ENCODE results near the gene COL5A1. TPM values are rescaled to one million over a fixed set of nuclear protein-coding genes. Genes with fewer than 3 reads are reported as not detected.

Gene COL5A1
- polyA plus RNA-seq, 3 donors, result 0.01 TPM; not detected in 2

- no peak for TF ChIP-seq CTCF (IDR thresholded peaks at IDR 0.05)
- peaks cover 0 to 1% (median 0%) of the 10 kb centered on the region in 7 donors for H3K9me3 Mint-ChIP-seq
- Histone ChIP-seq H3K36me3 (replicated peaks in 1 of 2; ENCODE audit: control insufficient read depth in 1 of 2, insufficient read depth in 2 of 2, low read length in 2 of 2) (no peaks in the 10 kb centered on the region), H3K79me2 (ENCODE audit: insufficient read depth, low read length) (no peaks in the 10 kb centered on the region), H3K4me2 (replicated peaks; ENCODE audit: extremely low read depth, low read length, poor library complexity, severe bottlenecking) (no peak overlapping the region), H3K9ac (ENCODE audit: insufficient read depth, low read length, poor library complexity, severe bottlenecking) (no peak overlapping the region), H2AFZ (ENCODE audit: insufficient read depth, low read depth, low read length, poor library complexity, severe bottlenecking) (no peak overlapping the region), H3K27ac (ENCODE audit: low read depth in 1 of 2, low read length in 2 of 2) (no peak overlapping the region), H3K9me3 (replicated peaks in 1 of 2; ENCODE audit: control insufficient read depth in 1 of 2, insufficient read depth in 1 of 2, low read length in 2 of 2) (no peaks in the 10 kb centered on the region), H3K4me3 (replicated peaks in 1 of 3; ENCODE audit: low read depth in 2 of 3, low read length in 3 of 3) (no peak overlapping the region), H4K20me1 (ENCODE audit: insufficient read depth, low read length) (no peaks in the 10 kb centered on the region), H3K27me3 (ENCODE audit: control insufficient read depth in 2 of 2, insufficient read depth in 2 of 2, low read length in 2 of 2) (peaks cover 0 to 11% of the 10 kb centered on the region in 2 donors), H3K4me1 (ENCODE audit: control insufficient read depth in 1 of 2, insufficient read depth in 2 of 2, low read length in 2 of 2) (no peaks in the 10 kb centered on the region)
- intact Hi-C loops (cut with micrococcal nuclease), result no loop called here
- 96% methylated on average over 19 of the region's 33 CpGs for WGBS (ENCODE audit: insufficient coverage)
- DNase-seq, result no peak
- peaks cover 3% of the 10 kb centered on the region for H3K4me1 Mint-ChIP-seq
- H3K27me3 Mint-ChIP-seq (ENCODE audit: low read depth in 3 of 3), result peaks cover 12 to 17% (median 15%) of the 10 kb centered on the region in 3 donors
- peak overlapping the region in 1 of 2 donors; percentile 63 for H3K4me3 Mint-ChIP-seq
- no peaks in the 10 kb centered on the region for H3K36me3 Mint-ChIP-seq
- no peak overlapping the region for H3K27ac Mint-ChIP-seq
These were observed 5.9 kb downstream of the COL5A1 start for GRCh38 chr9:134647359-134648080.

GRCh38 chr9:134648701-134649530 lies 7.3 kb downstream of the COL5A1 start:
- no peak overlapping the region for H2AFZ ChIP-seq (ENCODE audit: insufficient read depth, low read depth, low read length, poor library complexity, severe bottlenecking)
- no peaks in the 10 kb centered on the region for H3K36me3 ChIP-seq (replicated peaks in 1 of 2; ENCODE audit: control insufficient read depth in 1 of 2, insufficient read depth in 2 of 2, low read length in 2 of 2)
- no peaks in the 10 kb centered on the region for H4K20me1 ChIP-seq (ENCODE audit: insufficient read depth, low read length)
- no peak overlapping the region for H3K27ac ChIP-seq (ENCODE audit: low read depth in 1 of 2, low read length in 2 of 2)
- intact Hi-C loops (cut with micrococcal nuclease), result no loop called here
- peaks cover 0 to 1% (median 0%) of the 10 kb centered on the region in 7 donors for H3K9me3 Mint-ChIP-seq
- no peak for TF ChIP-seq CTCF (IDR thresholded peaks at IDR 0.05)
- H3K27ac Mint-ChIP-seq, result no peak overlapping the region
- peaks cover 3% of the 10 kb centered on the region for H3K4me1 Mint-ChIP-seq
- no peak overlapping the region for H3K9ac ChIP-seq (ENCODE audit: insufficient read depth, low read length, poor library complexity, severe bottlenecking)
- no peaks in the 10 kb centered on the region for H3K4me1 ChIP-seq (ENCODE audit: control insufficient read depth in 1 of 2, insufficient read depth in 2 of 2, low read length in 2 of 2)
- peaks cover 1 to 6% (median 2%) of the 10 kb centered on the region in 3 donors for H3K27me3 Mint-ChIP-seq (ENCODE audit: low read depth in 3 of 3)
- H3K27me3 ChIP-seq (ENCODE audit: control insufficient read depth in 2 of 2, insufficient read depth in 2 of 2, low read length in 2 of 2), result no peaks in the 10 kb centered on the region
- DNase-seq, result no peak
- no peaks in the 10 kb centered on the region for H3K79me2 ChIP-seq (ENCODE audit: insufficient read depth, low read length)
- H3K4me2 ChIP-seq (replicated peaks; ENCODE audit: extremely low read depth, low read length, poor library complexity, severe bottlenecking), result no peak overlapping the region
- no peaks in the 10 kb centered on the region for H3K36me3 Mint-ChIP-seq
- H3K4me3 Mint-ChIP-seq, result no peak overlapping the region
- no peaks in the 10 kb centered on the region for H3K9me3 ChIP-seq (replicated peaks in 1 of 2; ENCODE audit: control insufficient read depth in 1 of 2, insufficient read depth in 1 of 2, low read length in 2 of 2)
- no peak overlapping the region for H3K4me3 ChIP-seq (replicated peaks in 1 of 3; ENCODE audit: low read depth in 2 of 3, low read length in 3 of 3)
- 95% methylated on average over 12 of the region's 20 CpGs for WGBS (ENCODE audit: insufficient coverage)

All from CD14-positive monocyte (primary cell).